GM11168 (cell line): ENCODE measurements around the gene TSEN2.

Experiments used
- in situ Hi-C: fragments of 300-500 bp; cut with MboI; formaldehyde crosslinking; loops from one replicate; pipeline ENCODE4 v1.12.0; 2022; ENCODE audit warnings: low sequenced_read_pairs; ENCODE audit not compliant: unreplicated experiment

Gene TSEN2

GRCh38 chr3:12544652-12545472 lies 60.6 kb downstream of the TSEN2 start:
- in situ Hi-C loops = no loop called here

GRCh38 chr3:12545473-12545791 lies 61.2 kb downstream of the TSEN2 start, which contains the start of gene MKRN2OS:
Gene MKRN2OS, minus strand, starts transcription at chr3:12545499. Its CDS starts 35 bp downstream, at chr3:12545464.
- in situ Hi-C loops = no loop called here

GRCh38 chr3:12549971-12550760 lies 65.9 kb downstream of the TSEN2 start:
- in situ Hi-C loops = no loop called here

GRCh38 chr3:12553921-12554391 lies 69.7 kb downstream of the TSEN2 start:
- in situ Hi-C loops = no loop called here

GRCh38 chr3:12556314-12556689 lies 72.0 kb downstream of the TSEN2 start:
- in situ Hi-C loops = no loop called here

- in situ Hi-C loops = no loop called here
Measured at GRCh38 chr3:12556690-12557472, 72.6 kb downstream of the TSEN2 start, which contains the start of gene MKRN2. Gene MKRN2, plus strand, starts transcription at chr3:12557087. Its CDS starts 64 bp downstream, at chr3:12557151.

- in situ Hi-C loops = no loop called here
Measured at GRCh38 chr3:12557473-12558100, 73.3 kb downstream of the TSEN2 start.

GRCh38 chr3:12558706-12559105 lies 74.4 kb downstream of the TSEN2 start:
- in situ Hi-C loops = no loop called here

- in situ Hi-C loops = no loop called here
Measured at GRCh38 chr3:12559520-12559919, 75.2 kb downstream of the TSEN2 start.

- in situ Hi-C loops = no loop called here
Measured at GRCh38 chr3:12560505-12561190, 76.4 kb downstream of the TSEN2 start.

GRCh38 chr3:12561397-12561796 lies 77.1 kb downstream of the TSEN2 start:
- in situ Hi-C loops = no loop called here

- in situ Hi-C loops = no loop called here
Measured at GRCh38 chr3:12562451-12562850, 78.2 kb downstream of the TSEN2 start.

- in situ Hi-C loops = no loop called here
Measured at GRCh38 chr3:12566976-12567375, 82.7 kb downstream of the TSEN2 start.

- in situ Hi-C loops = no loop called here
Measured at GRCh38 chr3:12568747-12569146, 84.5 kb downstream of the TSEN2 start.

- in situ Hi-C loops = no loop called here
Measured at GRCh38 chr3:12569836-12570235, 85.6 kb downstream of the TSEN2 start.

- in situ Hi-C loops = no loop called here
Measured at GRCh38 chr3:12571986-12572385, 87.7 kb downstream of the TSEN2 start.

GRCh38 chr3:12574131-12574530 lies 89.9 kb downstream of the TSEN2 start:
- in situ Hi-C loops = no loop called here

GRCh38 chr3:12574661-12575060 lies 90.4 kb downstream of the TSEN2 start:
- in situ Hi-C loops = no loop called here

GRCh38 chr3:12577379-12577778 lies 93.1 kb downstream of the TSEN2 start:
- in situ Hi-C loops = no loop called here

GRCh38 chr3:12578742-12579141 lies 94.5 kb downstream of the TSEN2 start:
- in situ Hi-C loops = no loop called here
